GM21619 (cell line): Measurements from ENCODE around the gene DAG1.
A peak's percentile ranks its signal among the peaks of the same experiment; 100 is the strongest.

Experiments
- ATAC-seq: cut with Tn5 transposase; IDR thresholded peaks from one replicate; pipeline ENCODE4 v1.9.1; 2021; ENCODE audit not compliant: unreplicated experiment

DAG1 gene

DNA sequence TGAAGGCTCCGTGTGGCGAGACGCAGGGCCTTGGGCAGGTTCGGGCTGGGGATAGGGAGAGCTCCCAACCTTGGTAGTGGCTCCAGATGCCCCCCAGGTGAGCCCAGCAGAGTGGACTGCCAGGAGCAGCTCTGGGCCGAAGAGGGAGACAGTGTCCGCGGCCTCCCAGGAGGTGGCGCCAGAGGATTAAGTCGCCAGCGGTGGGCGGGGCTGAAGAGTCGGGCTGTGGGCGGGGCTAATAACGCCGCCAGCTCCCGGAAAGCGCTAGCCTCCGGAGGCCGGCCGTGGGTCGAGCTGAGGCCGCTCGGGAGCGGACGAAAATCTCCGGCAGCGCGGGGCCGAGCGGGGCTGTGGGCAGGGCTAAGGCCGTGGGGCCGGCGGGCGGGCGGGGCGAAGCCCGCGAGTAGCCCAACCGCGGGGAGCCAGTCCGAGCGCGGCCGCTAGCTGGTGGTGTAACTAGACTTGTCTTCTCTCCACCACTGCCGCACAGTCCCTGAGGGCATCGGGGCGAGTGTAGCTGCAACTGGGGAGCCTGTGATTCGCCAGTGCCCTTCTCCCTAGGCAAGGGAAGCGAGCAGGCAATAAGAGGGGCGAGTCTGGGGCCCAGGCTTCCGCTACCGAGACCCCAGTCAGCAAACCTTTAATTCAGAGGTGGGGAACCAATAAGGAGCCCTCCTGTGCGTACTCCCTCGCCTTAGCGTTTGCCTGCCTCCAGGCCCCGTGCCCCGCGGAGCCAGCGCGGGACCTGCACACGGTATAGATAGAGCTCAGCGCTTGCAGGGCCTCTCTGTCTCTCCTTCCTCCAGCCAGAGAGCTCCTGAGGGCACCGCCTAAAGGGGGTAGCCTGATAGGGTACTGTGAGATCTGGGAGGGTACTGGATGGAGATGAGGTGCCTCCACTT is 69.8 kb downstream of the DAG1 start:
- peak; percentile 87 for ATAC-seq

DNA sequence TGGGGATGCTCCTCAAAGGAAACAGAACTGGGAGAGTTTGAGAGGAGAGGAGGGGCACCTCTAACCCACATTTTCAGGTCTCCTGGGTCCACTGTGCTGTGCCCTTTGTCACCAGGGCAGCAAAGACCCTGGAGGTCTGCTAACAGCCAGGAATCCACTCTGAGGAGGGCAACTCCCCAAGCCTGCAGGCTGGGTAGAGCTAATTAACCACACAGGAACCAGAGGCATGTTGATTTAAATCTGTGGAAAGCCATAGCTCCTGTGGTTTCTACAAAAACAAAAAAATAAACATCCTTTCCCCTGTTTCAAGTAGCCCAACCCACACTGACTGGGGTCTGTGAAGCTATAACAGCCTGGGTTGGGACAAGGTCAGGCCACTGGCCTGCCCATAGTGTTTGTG is 82.0 kb downstream of the DAG1 start:
- ATAC-seq: no peak

DNA sequence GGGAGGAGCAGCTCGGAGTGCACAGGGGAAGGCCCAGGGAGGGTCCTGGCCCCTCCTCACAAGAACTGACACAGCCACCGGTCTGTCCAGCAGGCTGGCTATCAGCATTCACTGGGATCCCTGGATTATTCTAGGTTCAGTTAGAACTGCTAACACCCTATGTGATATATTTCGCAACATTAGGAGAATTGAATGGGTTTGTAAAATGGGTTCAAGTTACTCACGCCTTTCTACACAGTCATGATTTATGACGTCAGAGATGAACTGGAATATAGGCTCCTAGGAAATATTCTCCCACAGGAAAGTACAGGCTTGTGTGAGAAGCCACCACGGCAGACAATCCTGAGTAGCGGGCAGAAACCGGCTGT is 83.2 kb downstream of the DAG1 start:
- no peak for ATAC-seq

DNA sequence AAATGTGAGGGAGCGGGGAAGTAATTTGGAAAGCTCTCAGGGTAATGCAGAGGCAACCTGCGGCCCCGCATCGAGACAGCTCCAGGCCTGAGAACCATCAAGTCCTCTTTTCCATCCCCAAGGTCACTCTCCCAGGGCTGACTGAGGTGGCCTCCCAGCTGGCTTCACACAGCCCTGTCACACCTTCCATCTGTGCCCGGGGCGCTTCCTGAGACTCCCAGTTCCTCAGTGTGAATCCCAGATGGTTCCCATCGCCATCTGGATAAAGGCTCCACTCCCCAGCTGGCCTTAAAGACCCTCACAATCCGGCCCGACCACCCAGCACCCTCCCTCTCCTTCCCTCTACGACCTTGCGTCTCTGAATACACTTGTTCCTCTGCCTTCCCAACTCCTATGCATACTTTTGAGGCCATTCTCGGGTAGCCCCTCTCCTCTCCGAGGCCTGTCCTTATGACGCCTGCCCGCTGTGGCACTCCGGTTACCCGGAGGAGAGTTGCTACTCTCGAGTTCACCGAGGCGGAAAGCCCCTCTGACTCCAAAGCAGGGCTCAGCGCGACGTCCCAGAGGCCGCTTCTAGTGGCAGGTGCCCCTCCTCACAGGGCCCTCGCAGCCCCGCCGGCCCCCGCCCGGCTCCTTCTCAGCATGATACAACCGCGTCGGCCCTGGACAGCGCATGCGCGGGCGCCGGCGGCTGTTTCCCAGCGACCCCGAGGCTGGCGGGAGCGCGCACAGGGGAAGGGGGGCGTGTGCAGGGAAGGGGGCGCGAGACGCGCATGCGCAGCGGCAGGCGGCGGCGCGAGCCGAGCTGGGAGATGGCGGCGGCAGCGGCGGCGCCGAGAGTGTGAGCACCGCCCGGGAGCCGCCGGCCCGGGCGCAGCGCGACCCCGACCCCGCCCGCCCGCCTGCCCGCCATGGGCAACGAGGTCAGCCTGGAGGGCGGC is 83.9 kb downstream of the DAG1 start, which contains the start of gene BSN:
Gene BSN (plus strand): TSS at position 786 of the 941 bp plus-strand sequence. CDS start 126 bp downstream, at position 912.
- ATAC-seq: peak; percentile 78

DNA sequence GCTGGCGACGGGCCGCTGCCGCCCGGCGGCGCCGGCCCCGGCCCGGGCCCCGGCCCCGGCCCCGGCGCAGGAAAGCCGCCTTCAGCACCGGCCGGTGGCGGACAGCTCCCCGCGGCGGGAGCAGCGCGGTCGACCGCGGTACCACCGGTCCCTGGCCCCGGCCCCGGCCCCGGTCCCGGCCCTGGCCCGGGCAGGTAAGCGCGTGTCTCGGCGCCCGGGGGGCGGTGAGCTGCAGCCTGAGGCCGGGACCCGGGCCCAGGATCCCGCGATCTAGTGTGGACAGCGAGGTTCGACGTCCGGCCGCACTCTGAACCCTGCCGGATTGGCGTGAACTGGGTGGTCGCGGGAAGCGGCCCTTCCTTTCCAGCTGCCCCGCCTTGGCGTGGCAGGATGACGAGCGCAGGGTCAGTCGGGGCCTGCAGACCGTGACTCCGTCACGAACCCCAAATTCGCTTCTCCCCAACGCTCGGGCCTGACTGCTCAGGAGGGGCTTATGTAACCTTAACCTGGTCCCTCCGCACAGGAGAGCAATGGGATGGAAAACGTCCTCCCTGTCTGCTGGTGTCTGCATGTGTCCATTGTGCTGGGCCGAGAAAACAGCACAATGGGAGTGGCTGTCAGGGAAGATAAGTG is 84.7 kb downstream of the DAG1 start:
- ATAC-seq: peak; percentile 48

DNA sequence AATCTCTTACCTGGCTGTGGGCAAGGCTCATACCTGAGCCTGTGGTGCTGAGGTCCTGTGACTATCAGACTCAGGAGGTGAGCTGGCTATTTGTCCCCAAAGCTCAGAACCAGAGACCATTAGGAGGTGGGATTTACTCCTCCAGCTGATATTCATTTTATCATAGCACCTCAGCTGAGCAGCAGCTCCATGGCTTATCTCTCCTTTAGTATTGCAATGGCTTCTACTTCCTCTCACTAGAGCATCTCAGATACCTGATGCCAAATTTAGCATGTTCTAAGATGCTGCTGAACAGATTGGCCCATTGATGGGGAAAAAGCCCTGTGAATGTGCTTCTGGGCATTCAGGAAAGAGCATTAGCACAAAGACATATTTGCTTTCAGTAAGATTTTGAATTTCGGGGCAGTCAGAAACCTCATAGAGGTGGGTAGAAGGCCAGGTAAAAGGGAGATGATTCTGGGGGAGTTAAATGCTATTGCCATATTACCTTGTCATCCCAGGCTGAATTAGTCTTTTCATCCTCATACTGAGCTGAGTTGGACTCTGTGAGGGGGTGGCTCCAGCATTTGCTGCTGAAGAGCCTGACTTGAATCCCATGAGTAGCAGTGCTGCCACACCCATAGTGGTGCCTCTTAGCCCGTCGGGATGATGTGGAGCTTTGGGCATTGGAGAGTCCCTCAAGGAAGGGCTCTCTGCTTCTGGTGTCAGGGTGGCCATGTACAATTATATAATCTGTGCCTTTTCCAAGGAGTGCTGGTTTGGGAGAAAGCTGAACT is 86.6 kb downstream of the DAG1 start:
- ATAC-seq: no peak

DNA sequence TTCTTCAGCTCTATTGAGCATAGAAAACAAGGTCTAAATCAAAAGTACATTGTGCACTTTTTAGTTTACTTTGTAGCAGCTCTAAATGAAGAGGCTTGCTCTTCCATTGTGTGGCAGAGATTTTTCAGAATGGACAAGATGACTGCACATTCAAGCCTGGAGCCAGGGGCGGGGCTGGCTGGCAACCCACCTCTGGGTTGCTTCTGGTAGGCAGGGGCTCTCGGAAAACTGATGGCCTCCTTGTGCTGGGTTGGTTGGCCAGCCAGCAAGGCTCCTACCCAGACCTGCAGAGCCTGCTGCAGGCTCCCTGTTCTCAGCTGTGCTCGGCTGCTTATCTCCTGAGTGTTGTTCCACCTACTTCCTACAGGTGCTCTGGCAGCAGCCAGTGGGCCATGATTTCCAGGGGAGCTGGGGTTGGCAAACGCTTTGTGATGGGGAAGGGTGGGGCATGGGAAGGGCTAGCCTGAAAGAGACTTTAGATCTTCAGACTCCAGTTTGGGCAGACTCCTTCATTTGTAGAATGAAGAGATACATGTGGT is 93.0 kb downstream of the DAG1 start:
- ATAC-seq: no peak

DNA sequence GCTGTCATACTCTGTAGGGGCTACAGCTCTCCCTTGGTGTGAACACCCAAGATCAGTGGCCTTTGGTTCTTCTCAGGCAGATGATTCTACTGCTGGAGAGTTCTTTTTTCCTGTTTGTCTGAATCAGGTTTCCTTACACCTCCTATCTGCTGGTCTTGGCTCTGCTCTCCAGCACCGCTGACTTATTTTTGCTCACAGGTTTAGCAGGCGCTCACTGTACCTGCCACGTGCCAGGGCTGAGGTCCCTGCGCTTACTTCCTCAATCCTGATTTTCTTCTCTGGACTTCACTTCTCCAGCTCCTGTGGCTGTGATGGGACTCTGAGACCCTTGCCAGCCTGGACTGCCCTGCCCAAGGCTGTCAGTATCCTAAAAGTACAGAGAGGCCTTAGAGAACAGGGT is 93.7 kb downstream of the DAG1 start:
- no peak for ATAC-seq

DNA sequence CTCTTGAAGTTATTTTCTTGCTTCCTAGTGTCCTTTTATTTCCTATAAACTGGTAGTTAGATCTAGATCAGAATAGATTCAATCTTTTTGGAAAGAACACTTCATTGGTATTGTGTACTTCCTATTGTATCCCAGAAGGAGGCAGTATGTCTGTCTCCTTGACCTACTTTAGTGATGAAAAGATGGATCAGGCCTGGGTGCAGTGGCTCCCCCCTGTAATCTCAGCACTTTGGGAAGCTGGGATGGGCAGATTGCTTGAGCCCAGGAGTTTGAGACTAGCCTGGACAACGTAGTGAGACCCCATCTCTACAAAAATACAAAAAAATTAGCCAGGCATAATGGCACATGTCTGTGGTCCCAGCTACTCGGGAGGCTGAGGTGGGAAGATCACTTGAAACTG is 96.2 kb downstream of the DAG1 start:
- ATAC-seq: no peak

DNA sequence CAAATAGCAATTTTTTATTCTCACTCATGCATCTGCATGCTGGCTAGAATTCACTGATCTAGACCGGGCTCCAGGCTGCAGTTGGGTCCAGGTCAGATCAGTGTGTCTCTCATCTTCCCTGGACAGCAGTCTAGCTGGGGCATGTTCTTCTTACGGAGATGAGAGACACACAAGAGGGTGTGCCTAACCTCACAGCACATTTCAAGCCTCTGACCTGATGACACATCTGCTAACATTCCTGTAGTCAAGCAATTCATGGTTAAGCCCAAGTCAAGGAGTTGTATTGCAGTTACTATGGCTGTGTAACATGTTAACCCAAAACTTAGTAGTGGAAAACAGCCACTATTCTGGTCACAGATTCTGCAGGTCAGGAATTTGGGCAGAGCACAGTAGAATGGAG is 97.3 kb downstream of the DAG1 start:
- no peak for ATAC-seq

DNA sequence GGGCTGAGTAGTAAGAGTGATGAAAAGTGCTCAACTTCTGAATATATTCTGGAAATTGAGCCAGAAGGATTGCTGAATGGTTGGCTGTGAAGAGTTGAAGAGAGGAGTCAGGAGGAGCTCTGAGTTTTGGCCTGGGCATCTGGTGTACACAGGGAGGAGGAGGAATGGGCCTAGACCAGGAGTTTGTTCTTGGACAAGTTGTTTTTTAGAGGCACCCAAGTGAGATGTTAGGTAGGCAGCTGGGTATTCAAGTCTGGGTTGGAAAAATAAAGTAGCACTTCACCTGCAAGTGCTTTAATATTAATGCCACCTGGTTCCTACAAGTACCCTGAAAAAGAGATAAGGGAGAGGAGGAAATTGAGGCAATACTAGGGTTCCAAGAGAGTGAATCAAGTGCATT is 98.9 kb downstream of the DAG1 start:
- ATAC-seq: no peak

DNA sequence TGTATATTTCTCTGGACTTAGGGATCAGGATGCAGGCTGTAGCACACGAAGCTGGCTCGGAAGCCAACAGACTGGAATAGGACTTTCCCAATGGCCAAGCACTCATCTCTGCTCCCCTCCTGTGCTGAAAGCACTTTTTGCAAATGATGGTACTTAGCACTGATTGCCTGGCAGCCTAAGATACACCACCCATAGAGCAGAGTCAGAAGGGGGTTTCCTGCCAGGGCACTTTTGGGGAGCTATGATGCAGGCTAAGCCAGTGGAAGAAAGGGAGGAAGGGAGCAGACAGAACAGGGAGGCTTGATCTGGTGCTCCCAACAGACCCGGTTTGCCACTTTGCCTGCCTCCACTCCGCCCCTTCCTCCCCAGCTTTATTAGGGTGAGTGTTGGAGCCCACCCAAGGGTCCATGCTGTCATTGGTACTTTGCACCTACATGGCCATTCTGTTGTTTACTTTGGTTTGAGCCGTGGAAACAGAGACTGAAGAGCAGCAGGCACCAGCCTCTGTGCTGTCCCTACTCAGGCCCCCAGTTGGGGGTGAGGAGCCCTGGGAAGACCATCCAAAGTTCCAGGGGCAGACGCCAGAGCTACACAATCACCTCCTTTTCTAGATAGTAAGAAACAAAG is 100.1 kb downstream of the DAG1 start:
- ATAC-seq: no peak

DNA sequence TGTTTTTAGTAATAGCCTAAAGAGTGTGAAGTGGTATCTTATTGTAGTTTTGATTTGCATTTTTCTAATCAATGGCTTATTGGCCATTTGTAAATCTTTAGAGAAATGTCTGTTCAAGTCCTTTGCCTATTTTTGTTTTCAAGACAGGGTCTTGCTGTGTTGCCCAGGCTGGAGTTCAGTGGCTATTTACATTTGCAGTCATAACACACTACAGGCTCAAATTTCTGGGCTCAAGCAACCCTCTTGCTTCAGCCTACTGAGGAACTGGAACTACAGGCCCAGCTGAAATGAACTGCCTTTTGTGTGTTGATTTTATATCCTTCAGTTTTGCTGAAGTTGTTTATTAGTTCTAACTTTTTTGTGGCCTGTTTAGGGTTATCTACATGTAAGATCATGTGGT is 112.1 kb downstream of the DAG1 start:
- ATAC-seq: no peak
